RPMI7951 (cell line): ENCODE results near the gene KMT2B. TPM values are rescaled to one million over a fixed set of nuclear protein-coding genes. Genes with fewer than 3 reads are reported as not detected.
"Not testable (repeated sequence)": the region's sequence is repeated elsewhere in the genome, so short reads cannot be mapped to it uniquely, and the experiment has no call there.

Experiments used
- DNase-seq: peaks from one replicate; pipeline ENCODE4 v3.0.0-alpha.2; 2012; ENCODE audit warnings: low read depth
- total RNA-seq: library from RNA; depleted of rRNA; stranded (reverse); fragments of >200 nt; shearing (Covaris generic); gene quantifications from 2 replicates; pipeline ENCODE4 v1.2.3, GENCODE V29; 2014

KMT2B gene
- total RNA-seq, 1 experiment from 2014 or later, result 6.8 TPM

GRCh38 chr19:35712567-35713505 is 5.0 kb upstream of the KMT2B start:
- no peak for DNase-seq

GRCh38 chr19:35713506-35713850 is 4.3 kb upstream of the KMT2B start:
- DNase-seq, result no peak

GRCh38 chr19:35713904-35714495 is 3.8 kb upstream of the KMT2B start:
- DNase-seq, result no peak

GRCh38 chr19:35714601-35715354 is 3.0 kb upstream of the KMT2B start:
- no peak for DNase-seq

GRCh38 chr19:35715355-35715809 is 2.4 kb upstream of the KMT2B start:
- DNase-seq, result no peak

- DNase-seq, result no peak
Measured at GRCh38 chr19:35715981-35716800, 1.6 kb upstream of the KMT2B start.

GRCh38 chr19:35716801-35717664 is 770 bp upstream of the KMT2B start:
- peak; percentile 95 for DNase-seq

GRCh38 chr19:35718345-35719041 is 690 bp downstream of the KMT2B start:
- DNase-seq, result no peak

- DNase-seq, result no peak
Measured at GRCh38 chr19:35719402-35720162, 1.8 kb downstream of the KMT2B start.

- DNase-seq, result no peak
Measured at GRCh38 chr19:35720163-35720524, 2.3 kb downstream of the KMT2B start.

GRCh38 chr19:35720648-35721047 is 2.8 kb downstream of the KMT2B start:
- no peak for DNase-seq

GRCh38 chr19:35721374-35721773 is 3.6 kb downstream of the KMT2B start:
- no peak for DNase-seq

GRCh38 chr19:35722461-35722860 is 4.7 kb downstream of the KMT2B start:
- no peak for DNase-seq

GRCh38 chr19:35722897-35723296 is 5.1 kb downstream of the KMT2B start:
- no peak for DNase-seq

- no peak for DNase-seq
Measured at GRCh38 chr19:35723671-35724070, 5.9 kb downstream of the KMT2B start.

GRCh38 chr19:35724132-35724531 is 6.3 kb downstream of the KMT2B start:
- not testable (repeated sequence) for DNase-seq

- DNase-seq, result no peak
Measured at GRCh38 chr19:35724560-35724959, 6.8 kb downstream of the KMT2B start.

- DNase-seq, result no peak
Measured at GRCh38 chr19:35725216-35725861, 7.5 kb downstream of the KMT2B start.
